VCaP (cell line): ENCODE measurements around the gene HPS1.

ENCODE experiments used
- H3K27ac ChIP-seq: fragments of 450-650 bp; 2 replicates; pipeline ENCODE4 v1.5.1; 2017
- CTCF ChIP-seq: fragments of 450-650 bp; conservative IDR thresholded peaks from 2 replicates; pipeline ENCODE4 v1.5.1; 2017; ENCODE audit warnings: mild to moderate bottlenecking, moderate library complexity

HPS1 gene

DNA sequence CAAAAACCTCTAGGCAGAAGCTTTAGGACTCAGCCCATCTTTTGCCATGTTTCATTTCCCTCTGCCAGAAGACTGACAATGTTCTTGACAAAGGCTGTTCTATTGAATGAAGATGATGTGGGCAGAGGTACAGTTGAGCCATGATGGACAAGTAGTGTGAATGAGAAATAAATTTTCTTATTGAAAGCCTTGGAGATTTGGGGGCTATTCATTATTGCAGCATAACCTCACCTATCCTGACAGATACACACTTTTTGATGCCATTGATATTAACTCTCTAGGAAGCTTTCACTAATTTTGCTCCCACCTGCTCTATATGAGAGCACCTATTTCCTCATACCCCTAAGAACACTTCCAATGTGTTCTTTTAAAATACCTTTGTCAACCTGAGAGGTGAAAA lies 36.9 kb upstream of the HPS1 start:
- TF ChIP-seq CTCF = no peak
- H3K27ac ChIP-seq = no peak overlapping the region

DNA sequence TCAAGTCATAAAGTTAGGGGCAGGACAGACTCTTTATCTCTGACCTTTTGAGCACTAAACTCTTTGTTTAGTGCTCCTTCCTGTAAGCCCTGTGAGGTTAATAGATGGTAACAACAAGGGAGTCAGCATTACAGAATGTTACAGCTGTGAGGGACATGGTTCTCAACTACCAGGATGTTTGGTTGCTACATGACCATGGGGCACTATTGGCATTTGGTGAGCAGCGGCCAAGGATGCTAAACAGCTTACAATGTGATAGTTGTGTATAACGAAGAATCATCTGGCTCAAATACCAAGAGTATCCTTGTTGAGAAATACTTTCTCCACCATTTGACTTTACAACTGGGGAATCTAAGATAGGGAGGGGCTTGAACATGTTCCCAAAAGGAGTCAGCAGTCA lies 35.4 kb upstream of the HPS1 start:
- H3K27ac ChIP-seq = no peak overlapping the region

GRCh38 chr10:98481404-98481945 lies 34.7 kb upstream of the HPS1 start:
- no peak for TF ChIP-seq CTCF
- no peak overlapping the region for H3K27ac ChIP-seq

More for the DNA sequence above, 35.4 kb upstream of the HPS1 start:
- no peak for TF ChIP-seq CTCF

- no peak for TF ChIP-seq CTCF
- no peak overlapping the region for H3K27ac ChIP-seq
Measured at GRCh38 chr10:98478430-98479222, 31.9 kb upstream of the HPS1 start.

DNA sequence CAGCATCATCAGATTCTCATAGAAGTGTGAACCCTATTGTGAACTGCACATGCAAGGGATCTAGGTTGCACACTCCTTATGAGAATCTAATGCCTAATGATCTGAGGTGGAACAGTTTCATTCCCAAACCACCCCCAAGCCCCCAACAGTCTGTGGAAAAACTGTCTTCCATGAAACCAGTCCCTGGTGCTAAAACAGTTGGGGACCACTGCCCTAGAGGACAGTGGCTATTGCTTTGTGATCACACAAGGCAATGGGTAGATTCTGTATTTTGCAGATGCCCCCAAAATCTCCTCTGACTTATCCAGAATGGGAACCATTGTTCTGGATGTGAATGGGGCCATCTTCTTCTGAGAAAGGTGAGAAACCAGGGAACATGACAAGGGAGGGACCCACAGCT lies 31.1 kb upstream of the HPS1 start:
- no peak overlapping the region for H3K27ac ChIP-seq
- no peak for TF ChIP-seq CTCF

GRCh38 chr10:98474628-98475027 lies 27.9 kb upstream of the HPS1 start:
- H3K27ac ChIP-seq = no peak overlapping the region
- TF ChIP-seq CTCF = no peak

GRCh38 chr10:98472196-98472595 lies 25.5 kb upstream of the HPS1 start:
- no peak for TF ChIP-seq CTCF
- H3K27ac ChIP-seq = no peak overlapping the region
